GM21367 (cell line): ENCODE results near the gene CPA3.

ENCODE experiments used
- ATAC-seq: cut with Tn5 transposase; IDR thresholded peaks from one replicate; pipeline ENCODE4 v1.9.1; 2021; ENCODE audit not compliant: unreplicated experiment

CPA3 gene

GRCh38 chr3:148857316-148857715 lies 7.8 kb upstream of the CPA3 start:
- ATAC-seq, result no peak

DNA sequence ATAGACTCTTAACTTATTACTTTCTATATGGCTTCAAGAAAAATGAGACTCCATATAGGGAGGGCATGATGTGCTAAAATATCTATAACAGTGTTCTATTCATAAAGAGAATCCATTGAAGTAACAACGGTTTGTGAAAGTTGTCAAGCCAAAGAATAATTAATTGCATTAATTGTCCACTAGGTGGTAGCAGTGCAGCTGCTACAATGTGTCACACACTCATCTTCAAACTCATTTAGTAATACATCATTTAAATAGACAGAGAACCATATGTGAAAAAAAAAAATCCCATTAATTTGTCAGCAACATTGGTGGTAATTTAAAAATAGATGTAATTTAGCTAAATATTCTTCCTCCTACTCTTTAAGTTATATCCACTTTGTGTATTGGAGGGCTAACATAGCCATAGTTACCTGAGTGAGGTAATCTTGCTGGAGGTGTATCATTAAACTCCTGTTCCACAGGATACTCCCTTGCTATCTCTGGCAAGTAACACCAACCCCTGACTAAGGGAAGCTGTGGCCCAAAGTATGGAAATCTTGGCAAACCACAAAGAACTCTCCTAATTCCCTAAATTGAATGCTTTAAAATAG lies 3.7 kb upstream of the CPA3 start:
- peak; percentile 80 for ATAC-seq

GRCh38 chr3:148863297-148863696 lies 1.8 kb upstream of the CPA3 start:
- no peak for ATAC-seq

- no peak for ATAC-seq
These were observed 1.3 kb upstream of the CPA3 start for GRCh38 chr3:148863814-148864213.

DNA sequence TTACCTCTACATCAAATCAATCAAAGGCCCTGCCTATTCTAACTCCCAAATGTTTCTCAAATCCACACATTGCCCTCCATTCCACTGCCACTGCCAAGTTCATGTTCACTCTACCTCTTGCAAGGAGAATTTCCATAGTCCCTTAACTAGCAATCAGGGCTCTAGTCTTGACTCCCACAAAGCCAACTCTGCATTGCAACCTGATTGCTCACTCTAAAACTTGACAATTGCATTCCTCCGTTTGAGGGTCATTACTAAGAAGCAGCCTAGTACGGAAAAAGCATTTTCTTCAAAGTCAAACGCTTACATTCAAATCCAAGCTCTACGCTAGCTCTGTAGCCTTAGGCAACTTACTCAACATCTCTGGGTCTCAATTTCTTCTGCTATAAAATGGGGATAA lies 1.2 kb downstream of the CPA3 start:
- ATAC-seq, result no peak

DNA sequence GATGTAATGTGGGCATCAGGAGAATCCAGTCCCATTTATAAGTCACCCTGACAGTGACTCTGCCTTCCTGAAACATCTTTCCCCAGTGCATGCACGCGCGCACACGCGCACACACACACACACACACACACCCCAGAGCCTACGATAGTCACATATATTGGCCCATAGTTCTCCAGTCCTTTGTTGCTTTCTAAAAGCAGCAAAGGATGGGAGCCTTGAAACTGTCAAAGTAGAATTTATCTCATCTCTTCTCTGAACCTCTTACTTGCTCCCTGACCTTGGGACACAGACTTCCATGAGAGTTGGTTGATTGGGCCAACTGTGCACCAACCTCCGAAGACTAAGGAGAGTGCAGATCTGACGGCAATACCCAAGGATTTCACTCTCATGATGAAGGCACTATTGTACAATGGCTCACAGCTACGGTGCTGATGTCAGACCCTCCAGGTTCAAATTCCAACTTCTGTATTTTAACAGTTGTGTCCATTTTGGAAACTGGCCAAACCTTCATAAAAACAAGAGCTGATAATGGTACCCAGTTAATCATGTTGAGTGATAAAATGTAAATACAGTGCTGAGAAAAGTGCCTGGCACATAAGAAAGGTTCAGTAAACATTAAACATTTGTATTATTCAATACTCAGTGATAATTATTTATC lies 8.3 kb downstream of the CPA3 start:
- no peak for ATAC-seq

DNA sequence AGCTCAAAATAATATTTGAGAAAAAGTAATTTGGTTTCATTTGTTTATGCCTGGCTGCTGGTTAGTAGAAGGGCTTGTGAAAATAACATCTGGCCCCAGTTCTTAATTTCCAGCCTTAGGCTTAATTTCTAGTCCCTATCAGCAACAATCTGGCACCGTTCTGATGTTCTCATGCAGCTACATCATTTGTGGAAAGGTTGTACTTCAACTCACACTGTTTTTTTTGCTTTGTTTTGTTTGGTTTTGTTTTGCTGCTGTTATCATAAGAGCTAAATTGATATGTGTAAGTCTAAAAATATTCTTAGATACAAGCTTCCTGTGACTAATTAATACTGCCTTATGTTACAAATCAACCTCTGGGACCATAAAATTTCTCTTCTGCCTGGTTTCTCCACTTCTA lies 8.9 kb downstream of the CPA3 start:
- ATAC-seq, result no peak

- ATAC-seq, result no peak
These were observed 13.0 kb downstream of the CPA3 start for GRCh38 chr3:148878095-148878494.

GRCh38 chr3:148879256-148879655 lies 14.2 kb downstream of the CPA3 start:
- ATAC-seq, result no peak

DNA sequence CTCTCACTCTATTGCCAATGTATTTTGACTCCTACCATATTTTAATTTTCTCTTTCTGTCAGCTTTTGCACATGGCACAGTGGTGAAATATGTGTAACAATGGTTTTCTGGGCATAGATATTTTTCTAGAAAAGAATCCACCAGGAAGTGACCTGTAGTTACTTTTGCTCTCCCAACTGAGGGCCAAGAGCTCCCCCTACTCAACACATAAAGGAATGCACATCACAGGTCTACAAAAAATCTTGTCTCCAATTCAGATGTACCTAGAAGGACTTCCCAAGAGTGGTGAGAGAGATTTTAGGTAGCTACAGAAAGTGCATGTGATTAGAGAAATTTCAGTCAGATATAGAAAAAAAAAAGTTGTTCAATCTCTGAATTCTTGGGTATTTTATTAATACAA lies 15.6 kb downstream of the CPA3 start:
- ATAC-seq, result no peak

DNA sequence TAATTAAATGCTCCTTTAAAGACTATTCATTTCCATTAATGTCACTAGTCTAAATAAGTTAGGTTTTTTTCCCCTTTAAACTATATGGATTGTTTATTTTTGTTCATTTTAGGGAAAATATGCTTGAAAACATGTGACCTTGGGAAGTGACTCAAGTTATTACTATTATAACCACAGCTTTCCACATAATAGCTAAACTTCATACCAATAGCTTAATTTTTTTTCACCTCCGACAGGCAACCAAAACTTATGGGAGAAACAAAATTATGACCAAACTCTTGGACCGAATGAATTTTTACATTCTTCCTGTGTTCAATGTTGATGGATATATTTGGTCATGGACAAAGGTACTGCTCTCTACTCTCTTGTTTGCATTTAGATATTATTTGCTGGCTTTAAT lies 16.2 kb downstream of the CPA3 start:
- ATAC-seq, result no peak

- no peak for ATAC-seq
These were observed 17.2 kb downstream of the CPA3 start for GRCh38 chr3:148882288-148882687.

GRCh38 chr3:148883163-148883562 lies 18.1 kb downstream of the CPA3 start:
- ATAC-seq, result no peak

- ATAC-seq, result no peak
These were observed 19.2 kb downstream of the CPA3 start for GRCh38 chr3:148884261-148884660.

GRCh38 chr3:148889828-148890227 lies 24.7 kb downstream of the CPA3 start:
- no peak for ATAC-seq

- ATAC-seq, result no peak
These were observed 31.0 kb downstream of the CPA3 start for GRCh38 chr3:148896062-148896461.

- ATAC-seq, result no peak
These were observed 37.1 kb downstream of the CPA3 start for GRCh38 chr3:148901987-148902791.

GRCh38 chr3:148903022-148903442 lies 37.9 kb downstream of the CPA3 start:
- ATAC-seq, result no peak

GRCh38 chr3:148903941-148904340 lies 38.8 kb downstream of the CPA3 start:
- ATAC-seq, result no peak

GRCh38 chr3:148906667-148907066 lies 41.6 kb downstream of the CPA3 start:
- ATAC-seq, result no peak

GRCh38 chr3:148911173-148911572 lies 46.1 kb downstream of the CPA3 start:
- ATAC-seq, result no peak

- no peak for ATAC-seq
These were observed 46.5 kb downstream of the CPA3 start for GRCh38 chr3:148911592-148911991.
